Thyroid gland (tissue), 4 donors: Measurements from ENCODE around the gene NF1.

Experiments
- CTCF ChIP-seq, 6 experiments: fragments of 200-600 bp in 3 of 6; fragments of 450-650 bp in 3 of 6; sonication (generic) in 3 of 6; IDR thresholded peaks; one replicate each; pipeline ENCODE4 v1.5.1; 2016 to 2019; ENCODE audit warnings: antibody characterized with exemption in 6 of 6, mild to moderate bottlenecking in 2 of 6, inconsistent platforms in 1 of 6, moderate library complexity in 1 of 6
- POLR2A ChIP-seq, 2 donors: fragments of 450-650 bp; IDR thresholded peaks; one replicate each; pipeline ENCODE4 v1.6.1; 2017; ENCODE audit warnings: antibody characterized with exemption in 2 of 2, mild to moderate bottlenecking in 2 of 2, moderate library complexity in 1 of 2

- no peak for TF ChIP-seq POLR2A (IDR thresholded peaks at IDR 0.05)
- TF ChIP-seq CTCF (IDR thresholded peaks at IDR 0.05), result no peak
Observed at GRCh38 chr17:31281061-31281460, 186.3 kb downstream of the NF1 start.
